ENCODE measurements around the gene KLHL29. TPM values are rescaled to one million over a fixed set of nuclear protein-coding genes. Genes with fewer than 3 reads are reported as not detected.

KLHL29 gene
- total RNA-seq, 2 experiments from 2014 or later, result 2.5 to 2.7 TPM

DNA sequence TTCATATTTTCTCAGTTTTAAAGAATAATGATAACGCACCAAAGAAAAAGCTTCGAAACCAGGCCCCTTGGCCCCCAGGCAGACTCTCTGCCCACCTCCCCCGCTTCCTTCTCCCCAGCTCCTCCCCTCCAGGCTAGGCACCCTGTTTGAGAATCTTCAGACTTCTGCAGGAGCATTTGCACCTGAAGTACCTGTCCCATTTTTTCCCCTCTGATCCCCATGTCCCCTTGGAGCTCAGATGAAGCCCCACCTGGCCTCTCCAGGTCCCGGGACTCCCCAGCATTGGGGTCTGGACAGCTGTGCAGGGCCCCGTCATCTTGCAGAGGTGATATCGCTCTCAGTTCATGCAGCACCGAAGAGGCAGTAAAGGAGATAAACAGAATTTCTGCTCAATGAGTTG lies 35.5 kb upstream of the KLHL29 start:
- CTCF ChIA-PET, result no interaction called here
- ATAC-seq (ENCODE audit: poor library complexity) (no peak), DNase-seq (no peak)
- H3K4me1 Mint-ChIP-seq (ENCODE audit: low read depth), result no peaks in the 10 kb centered on the region
- POLR2A ChIA-PET, result no interaction called here
- intact Hi-C loops (cut with DNase I, micrococcal nuclease), result no loop called here
- H3K9me3 Mint-ChIP-seq, result no peaks in the 10 kb centered on the region
- Histone ChIP-seq H3K27me3 (ENCODE audit: control insufficient read depth in 1 of 2, insufficient read depth in 2 of 2, low read length in 2 of 2) (peaks cover 4 to 16% of the 10 kb centered on the region in 2 experiments), H3K9me3 (ENCODE audit: control insufficient read depth in 1 of 2, insufficient read depth in 1 of 2, low read length in 2 of 2) (peaks cover 0 to 6% of the 10 kb centered on the region in 2 experiments), H3K27ac (ENCODE audit: low read depth in 1 of 2, low read length in 2 of 2) (no peak overlapping the region), H3K36me3 (ENCODE audit: insufficient read depth, low read length) (no peaks in the 10 kb centered on the region), H3K4me3 (ENCODE audit: low read length) (no peak overlapping the region), H3K4me1 (ENCODE audit: insufficient read depth, low read length) (peaks cover 4% of the 10 kb centered on the region)
- no peak overlapping the region for H3K27ac Mint-ChIP-seq
- H3K27me3 Mint-ChIP-seq, result peaks cover 33% of the 10 kb centered on the region
- TF ChIP-seq CTCF (IDR thresholded peaks at IDR 0.05), result no peak
- no peaks in the 10 kb centered on the region for H3K36me3 Mint-ChIP-seq (ENCODE audit: low read depth)
- H3K4me3 Mint-ChIP-seq, result no peak overlapping the region

DNA sequence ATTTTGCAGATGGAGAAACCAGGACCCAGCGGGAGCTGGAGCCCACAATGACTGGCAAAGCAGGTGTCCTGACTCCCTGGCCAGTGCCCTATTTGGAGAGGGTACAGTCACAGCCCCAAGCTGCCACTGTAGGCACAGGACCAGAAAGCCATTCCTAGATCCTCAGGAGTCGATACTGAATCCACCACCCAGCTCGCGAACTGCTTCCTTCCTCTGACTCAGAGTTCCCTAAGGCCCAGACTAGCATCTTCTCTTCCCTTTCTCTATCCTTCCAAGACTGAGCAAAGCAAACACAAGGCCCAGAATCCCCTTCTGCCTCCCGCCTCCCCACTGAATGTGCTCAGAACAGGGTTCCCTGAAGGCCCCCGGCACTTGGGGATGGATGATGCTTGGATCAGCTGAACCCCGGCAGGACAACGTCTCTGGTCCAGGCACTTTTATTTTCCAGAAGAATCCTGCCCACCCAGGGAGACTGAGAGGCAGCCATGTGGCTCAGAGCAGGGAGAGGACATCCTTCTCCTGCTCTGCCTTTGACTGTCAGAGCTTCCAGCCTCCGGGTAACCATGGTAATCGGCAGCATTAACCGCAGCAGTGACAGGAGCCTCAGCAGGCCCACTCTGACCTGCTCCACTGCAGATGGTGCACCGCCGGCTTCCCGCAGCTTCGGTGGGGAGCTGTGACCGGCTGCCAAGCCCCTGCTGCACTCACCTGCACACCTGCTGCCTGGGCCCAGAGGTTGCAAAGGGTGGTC lies 34.8 kb upstream of the KLHL29 start:
- no peaks in the 10 kb centered on the region for H3K9me3 Mint-ChIP-seq
- POLR2A ChIA-PET, result no interaction called here
- H3K27ac Mint-ChIP-seq, result no peak overlapping the region
- CTCF ChIA-PET, result no interaction called here
- H3K27me3 ChIP-seq (ENCODE audit: control insufficient read depth in 1 of 2, insufficient read depth in 2 of 2, low read length in 2 of 2), result peaks cover 4 to 12% of the 10 kb centered on the region in 2 experiments
- H3K27ac ChIP-seq (ENCODE audit: low read depth in 1 of 2, low read length in 2 of 2), result no peak overlapping the region
- DNase-seq (no peak), ATAC-seq (ENCODE audit: poor library complexity) (no peak)
- no peak overlapping the region for H3K4me3 ChIP-seq (ENCODE audit: low read length)
- H3K36me3 Mint-ChIP-seq (ENCODE audit: low read depth), result no peaks in the 10 kb centered on the region
- H3K36me3 ChIP-seq (ENCODE audit: insufficient read depth, low read length), result no peaks in the 10 kb centered on the region
- H3K4me3 Mint-ChIP-seq, result no peak overlapping the region
- no peaks in the 10 kb centered on the region for H3K4me1 Mint-ChIP-seq (ENCODE audit: low read depth)
- intact Hi-C loops (cut with DNase I, micrococcal nuclease), result no loop called here
- peaks cover 0 to 6% of the 10 kb centered on the region in 2 experiments for H3K9me3 ChIP-seq (ENCODE audit: control insufficient read depth in 1 of 2, insufficient read depth in 1 of 2, low read length in 2 of 2)
- no peak for TF ChIP-seq CTCF (IDR thresholded peaks at IDR 0.05)
- H3K27me3 Mint-ChIP-seq, result peaks cover 40% of the 10 kb centered on the region
- H3K4me1 ChIP-seq (ENCODE audit: insufficient read depth, low read length), result peaks cover 4% of the 10 kb centered on the region

DNA sequence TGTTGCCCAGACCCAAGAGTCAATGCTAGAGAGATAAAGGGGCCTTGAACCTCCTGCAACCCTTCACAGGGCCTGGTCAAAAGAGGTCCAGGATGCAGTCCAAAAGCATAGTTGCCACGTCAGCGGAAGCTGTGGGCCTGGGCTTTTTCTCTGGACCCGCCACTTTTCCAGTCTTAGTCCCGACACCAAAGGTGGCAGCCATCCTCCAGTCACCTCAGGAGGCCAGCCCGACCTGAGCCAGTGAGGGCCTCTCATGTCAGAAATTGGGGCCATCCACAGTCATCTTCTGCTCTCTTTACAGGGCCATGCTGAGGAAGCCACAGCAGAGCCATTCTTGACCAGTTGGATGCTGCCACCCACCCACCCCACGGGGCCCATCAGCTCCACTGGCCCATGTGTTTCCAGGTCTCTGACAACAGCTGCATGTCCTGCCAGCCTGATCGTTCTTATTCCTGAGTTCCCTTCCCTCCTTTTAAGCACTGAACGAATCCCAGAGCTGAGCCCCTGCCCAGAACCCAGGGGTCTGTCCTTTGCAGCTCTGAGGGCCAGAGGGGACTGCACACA lies 34.1 kb upstream of the KLHL29 start:
- H3K4me3 Mint-ChIP-seq, result no peak overlapping the region
- no peaks in the 10 kb centered on the region for H3K36me3 Mint-ChIP-seq (ENCODE audit: low read depth)
- POLR2A ChIA-PET, result no interaction called here
- Histone ChIP-seq H3K27me3 (ENCODE audit: control insufficient read depth in 1 of 2, insufficient read depth in 2 of 2, low read length in 2 of 2) (peaks cover 4 to 11% of the 10 kb centered on the region in 2 experiments), H3K27ac (ENCODE audit: low read depth in 1 of 2, low read length in 2 of 2) (no peak overlapping the region), H3K9me3 (ENCODE audit: control insufficient read depth in 1 of 2, insufficient read depth in 1 of 2, low read length in 2 of 2) (peaks cover 0 to 6% of the 10 kb centered on the region in 2 experiments), H3K4me3 (ENCODE audit: low read length) (no peak overlapping the region), H3K4me1 (ENCODE audit: insufficient read depth, low read length) (peaks cover 4% of the 10 kb centered on the region), H3K36me3 (ENCODE audit: insufficient read depth, low read length) (no peaks in the 10 kb centered on the region)
- intact Hi-C loops (cut with DNase I, micrococcal nuclease), result no loop called here
- H3K27me3 Mint-ChIP-seq, result peaks cover 43% of the 10 kb centered on the region
- H3K4me1 Mint-ChIP-seq (ENCODE audit: low read depth), result no peaks in the 10 kb centered on the region
- ATAC-seq (ENCODE audit: poor library complexity) (no peak), DNase-seq (no peak)
- CTCF ChIA-PET, result no interaction called here
- no peak for TF ChIP-seq CTCF (IDR thresholded peaks at IDR 0.05)
- no peak overlapping the region for H3K27ac Mint-ChIP-seq
- no peaks in the 10 kb centered on the region for H3K9me3 Mint-ChIP-seq
